HG03025 (cell line): ENCODE results near the gene SIGLEC11.
"Not testable (repeated sequence)": the region's sequence is repeated elsewhere in the genome, so short reads cannot be mapped to it uniquely, and the experiment has no call there.

Experiments
- ATAC-seq: cut with Tn5 transposase; IDR thresholded peaks from one replicate; pipeline ENCODE4 v1.9.1; 2021; ENCODE audit warnings: mild to moderate bottlenecking, moderate library complexity; ENCODE audit not compliant: unreplicated experiment, low FRiP score

The SIGLEC11 gene

DNA sequence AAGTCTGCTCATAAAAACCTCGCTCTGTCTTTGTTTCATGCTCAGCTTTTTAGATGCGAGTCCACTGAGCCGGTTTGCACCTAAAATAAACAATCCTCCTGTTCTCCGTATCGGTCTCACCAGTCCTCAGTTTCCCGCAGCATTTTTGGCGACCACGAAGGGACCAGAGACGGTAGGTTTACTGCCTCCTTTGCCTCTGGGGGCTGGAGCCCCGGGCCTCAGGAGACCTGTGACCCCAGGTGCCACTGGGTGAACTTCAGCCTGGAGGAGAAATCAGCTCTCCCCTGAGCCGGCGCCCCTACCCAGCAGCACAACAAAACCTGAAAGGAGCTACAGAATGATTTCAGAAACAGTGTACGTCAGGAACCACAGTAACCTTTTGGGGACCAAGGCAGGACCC is 8.1 kb downstream of the SIGLEC11 start:
- no peak for ATAC-seq

DNA sequence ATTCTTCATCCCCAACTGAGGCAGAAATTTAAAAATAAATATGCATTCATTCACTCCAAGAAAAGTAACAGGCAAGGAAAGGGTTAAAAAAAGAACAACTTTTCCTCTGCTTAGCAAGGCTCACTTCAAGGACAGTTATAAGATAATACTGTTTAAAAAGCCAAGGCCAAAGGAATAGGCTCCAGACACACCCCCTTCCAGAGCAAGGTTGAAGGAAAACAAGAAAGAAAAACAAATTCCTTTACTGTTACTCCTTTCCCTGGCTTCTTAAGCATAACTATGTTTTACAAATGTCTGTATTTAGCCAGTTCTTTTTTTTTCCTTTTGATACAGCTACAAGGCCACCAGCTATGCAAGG is 8.5 kb downstream of the SIGLEC11 start:
- ATAC-seq: no peak

DNA sequence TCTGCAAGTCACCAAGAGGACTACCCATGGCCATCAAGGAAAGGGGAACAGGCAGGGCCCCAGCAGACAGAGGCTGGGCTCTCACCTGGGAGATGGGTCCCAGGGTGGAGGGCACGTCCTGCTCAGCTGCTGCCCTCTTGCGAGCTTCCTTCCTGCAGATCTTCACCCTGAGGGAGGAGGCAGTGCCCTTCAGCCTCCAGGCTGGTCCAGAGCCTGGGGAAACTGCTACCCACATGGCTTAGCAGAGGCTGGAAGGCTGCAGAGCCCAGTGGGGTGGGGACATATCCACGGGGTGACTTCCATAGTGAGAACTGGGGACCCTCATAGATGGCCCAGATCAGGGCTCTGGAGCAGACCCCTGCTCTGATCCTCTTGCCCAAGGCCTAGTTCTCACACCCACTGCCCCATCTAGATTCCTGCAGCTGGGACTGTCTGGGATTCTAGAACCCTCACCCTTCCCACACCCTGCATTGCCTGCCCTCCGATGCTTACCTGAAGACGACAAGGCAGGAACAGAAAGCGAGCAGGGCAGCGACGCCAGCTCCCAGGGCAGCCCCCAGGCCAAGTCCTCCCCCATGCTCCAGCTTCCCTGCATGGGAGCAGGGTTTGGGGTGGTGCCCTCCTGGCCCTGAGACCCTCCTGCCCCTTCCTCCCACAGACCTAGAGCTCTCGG is 9.0 kb downstream of the SIGLEC11 start:
- no peak for ATAC-seq

GRCh38 chr19:49950956-49951526 is 9.9 kb downstream of the SIGLEC11 start:
- ATAC-seq: no peak

- ATAC-seq: no peak
Observed at GRCh38 chr19:49950590-49950948, 10.4 kb downstream of the SIGLEC11 start.

- no peak for ATAC-seq
Observed at GRCh38 chr19:49949742-49950589, 11.0 kb downstream of the SIGLEC11 start.

DNA sequence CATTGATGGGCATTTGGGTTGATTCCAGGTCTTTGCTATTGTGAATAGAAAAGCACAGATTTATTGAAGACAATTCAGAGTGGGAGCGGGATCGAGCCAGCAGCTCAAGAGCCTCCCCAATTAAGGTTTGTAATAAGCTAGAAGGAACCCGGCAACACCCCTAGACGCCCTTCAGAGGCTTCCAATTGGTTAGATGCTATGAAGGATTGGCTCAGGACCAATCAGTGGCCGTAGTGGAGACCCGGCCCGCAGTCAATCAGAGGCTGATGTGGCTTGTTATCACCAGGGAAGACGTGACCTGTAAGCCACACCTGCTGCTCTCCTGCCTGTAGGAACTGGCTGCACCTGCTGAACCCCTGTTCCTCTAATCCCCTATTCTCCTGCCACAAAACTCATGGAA is 14.6 kb downstream of the SIGLEC11 start:
- ATAC-seq: no peak

DNA sequence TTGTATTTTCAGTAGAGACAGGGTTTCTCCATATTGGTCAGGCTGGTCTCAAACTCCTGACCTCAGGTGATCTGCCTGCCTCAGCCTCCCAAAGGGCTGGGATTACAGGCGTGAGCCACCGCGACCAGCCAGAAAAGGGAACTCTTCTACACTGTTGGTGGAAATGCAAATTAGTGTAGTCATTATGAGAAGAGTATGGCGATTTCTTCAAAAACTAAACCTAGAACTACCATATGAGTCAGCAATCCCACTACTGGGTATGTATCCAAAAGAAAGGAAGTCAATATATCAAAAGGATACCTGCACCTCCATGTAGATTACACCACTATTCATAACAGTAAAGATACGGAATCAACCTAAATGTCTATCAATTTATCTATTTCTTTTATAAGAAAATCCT is 16.4 kb downstream of the SIGLEC11 start:
- ATAC-seq: not testable (repeated sequence)

DNA sequence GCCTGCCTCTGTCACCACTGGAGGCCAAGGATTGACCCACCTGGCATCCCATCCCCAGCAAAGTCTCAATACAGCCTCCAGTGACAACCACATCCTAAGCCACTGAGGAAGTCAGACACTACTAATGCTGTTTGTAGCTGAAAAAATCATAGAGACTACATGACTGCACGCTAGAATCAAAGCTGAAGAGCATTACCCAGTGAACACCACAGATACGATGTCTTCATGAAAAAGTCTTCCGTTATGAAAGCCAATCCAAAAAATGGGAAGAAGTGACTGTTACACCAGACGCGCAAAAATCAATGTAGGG is 20.5 kb downstream of the SIGLEC11 start:
- no peak for ATAC-seq

DNA sequence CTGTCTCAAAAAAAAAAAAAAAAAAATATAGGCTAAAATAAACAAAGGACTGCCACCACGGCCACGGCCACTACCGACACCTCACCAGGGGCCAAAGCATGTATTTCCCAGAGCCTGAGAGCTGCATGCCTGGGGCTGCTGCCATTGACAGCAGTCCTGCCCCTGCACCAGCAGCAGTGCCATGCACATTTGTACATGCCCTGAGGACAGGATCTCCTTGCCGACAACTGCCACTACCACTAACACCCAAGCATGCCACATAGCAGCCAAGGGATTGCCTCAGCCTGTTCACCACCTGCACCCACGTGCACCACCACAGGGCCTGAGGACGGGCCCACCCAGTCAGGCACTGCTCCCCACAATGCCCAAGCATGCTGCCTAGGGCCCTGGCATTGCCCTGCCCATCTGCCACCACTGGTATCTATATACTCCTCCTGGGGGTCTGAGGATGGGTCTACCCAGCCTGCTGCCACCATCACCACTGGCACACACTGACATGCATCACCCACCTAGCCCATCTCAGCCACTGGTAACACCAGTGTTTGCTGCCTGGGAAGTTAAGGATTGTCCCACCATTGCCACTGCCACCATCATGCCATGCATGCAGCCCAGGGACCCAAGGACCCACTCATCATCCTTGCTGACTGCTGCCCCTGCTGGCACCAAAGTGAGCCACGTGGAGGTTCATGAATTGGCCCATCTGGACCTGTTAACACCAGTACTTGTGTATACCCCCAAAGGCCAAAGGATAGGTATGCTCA is 21.1 kb downstream of the SIGLEC11 start:
- no peak for ATAC-seq

DNA sequence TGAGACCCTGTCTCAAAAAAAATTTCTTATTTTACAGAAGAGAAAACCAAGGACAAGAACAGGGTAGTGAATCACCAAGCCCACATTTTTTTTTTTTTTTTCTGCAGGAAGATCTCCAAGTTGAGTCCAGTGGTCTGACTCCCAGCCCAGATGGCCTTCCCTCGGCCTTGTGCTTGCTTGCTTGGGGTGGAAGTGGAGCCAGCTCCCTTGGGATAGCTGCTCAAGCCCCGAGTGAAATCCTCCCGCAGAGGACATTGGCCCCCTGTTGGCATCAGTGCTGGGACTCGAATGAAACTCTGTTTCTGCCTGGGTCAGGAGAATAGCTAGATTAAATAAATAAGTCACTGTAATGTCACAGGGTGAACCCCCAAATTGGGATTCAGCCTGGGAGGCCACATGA is 22.3 kb downstream of the SIGLEC11 start:
- ATAC-seq: no peak

GRCh38 chr19:49937750-49938381 is 23.1 kb downstream of the SIGLEC11 start:
- ATAC-seq: no peak

DNA sequence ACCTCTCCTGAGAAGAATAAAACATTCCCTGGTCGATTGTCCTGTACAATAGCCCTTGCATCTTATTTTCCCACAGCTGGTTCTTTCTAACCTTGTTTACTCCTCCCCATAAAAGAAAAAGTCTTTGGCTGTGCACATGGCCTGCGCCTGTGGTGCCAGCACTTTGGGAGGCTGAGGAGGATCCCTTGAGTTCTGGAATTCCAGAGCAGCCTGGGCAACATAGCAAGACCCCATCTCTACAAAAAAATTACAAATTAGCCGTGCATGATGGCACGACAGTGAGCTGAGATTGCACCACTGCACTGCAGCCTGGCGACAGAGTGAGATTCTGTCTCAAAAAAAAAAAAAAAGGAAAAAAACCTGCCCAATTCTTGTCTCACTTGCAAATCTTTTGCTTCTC is 24.4 kb downstream of the SIGLEC11 start:
- no peak for ATAC-seq

GRCh38 chr19:49933643-49934042 is 27.3 kb downstream of the SIGLEC11 start:
- no peak for ATAC-seq

GRCh38 chr19:49932731-49933131 is 28.2 kb downstream of the SIGLEC11 start:
- no peak for ATAC-seq

- no peak for ATAC-seq
Observed at GRCh38 chr19:49932041-49932451, 28.9 kb downstream of the SIGLEC11 start.

GRCh38 chr19:49931293-49932040 is 29.5 kb downstream of the SIGLEC11 start:
- ATAC-seq: no peak

GRCh38 chr19:49930483-49931011 is 30.4 kb downstream of the SIGLEC11 start:
- ATAC-seq: no peak

DNA sequence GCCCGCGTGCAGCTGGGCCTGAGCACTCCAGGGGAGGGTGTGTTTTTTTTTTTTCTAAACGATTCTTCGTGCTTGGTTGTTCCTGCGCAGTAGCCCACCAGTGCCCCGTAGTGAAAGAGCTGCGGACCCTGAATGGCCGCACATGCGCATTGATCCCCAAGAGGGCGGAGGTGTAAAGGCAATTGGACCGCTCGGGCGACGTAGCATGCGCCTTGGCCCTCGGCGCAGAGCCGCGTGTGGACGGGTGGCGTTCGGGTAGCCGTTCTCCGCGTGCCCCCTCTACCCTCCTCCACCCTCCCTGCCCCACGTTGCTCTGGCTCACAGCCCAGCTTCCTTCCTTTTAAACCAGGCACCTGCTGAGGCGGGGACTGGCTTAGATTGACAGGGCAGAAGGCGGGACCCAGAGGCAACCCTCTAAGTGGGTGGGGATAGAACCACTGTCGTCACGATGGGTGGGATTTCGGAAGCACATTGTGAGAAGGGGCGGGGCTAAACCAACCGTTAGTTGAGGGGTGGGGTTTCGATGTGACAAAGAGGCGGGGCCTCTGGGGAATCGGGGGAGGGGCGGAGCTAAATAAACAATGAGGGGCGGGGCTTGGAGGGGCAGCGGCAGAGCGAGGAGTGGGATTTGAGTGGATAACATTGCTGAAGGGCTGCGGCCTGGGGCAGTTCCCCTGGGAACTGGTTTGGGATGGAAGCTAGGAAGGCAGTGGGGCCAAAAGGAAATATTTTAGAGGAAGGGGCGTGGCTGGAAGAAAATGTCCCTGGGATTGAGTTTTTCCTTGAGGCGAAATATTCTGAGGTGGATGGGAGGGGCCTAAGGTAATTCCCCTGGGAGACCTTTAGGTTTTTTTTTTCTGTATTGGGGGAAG is 31.1 kb downstream of the SIGLEC11 start:
- peak; percentile 58 for ATAC-seq
